GM10248 (cell line): ENCODE results near the gene MACROD1.
"Not testable (repeated sequence)": the region's sequence is repeated elsewhere in the genome, so short reads cannot be mapped to it uniquely, and the experiment has no call there.

Experiments
- CTCF ChIA-PET: fragments of 300-600 bp; sonication (Branson Sonifier 250); formaldehyde crosslinking; extraction: SDS; loops from one replicate; lab custom pipeline; 2021; ENCODE audit warnings: antibody characterized with exemption; lab: Yijun Ruan, JAX
- POLR2A ChIA-PET: fragments of 350-650 bp; sonication (Branson Sonifier 250); formaldehyde crosslinking; extraction: SDS; loops from one replicate; lab custom pipeline; 2020; ENCODE audit warnings: antibody characterized with exemption; lab: Yijun Ruan, JAX
- DNase-seq: peaks from one replicate; pipeline ENCODE4 v3.0.0; 2012; ENCODE audit errors: extremely low spot score
- TF ChIP-seq, protein P1 (sequence below): IDR thresholded peaks from 2 replicates; pipeline ENCODE4 v1.5.1; 2012; ENCODE audit warnings: mild to moderate bottlenecking, low read depth; ENCODE audit errors: extremely low read depth, missing control alignments, control extremely low read depth

The MACROD1 gene

GRCh38 chr11:63986156-63986931, 179.6 kb downstream of the MACROD1 start, which contains the start of gene OTUB1:
OTUB1 (plus strand) TSS chr11:63986438; CDS start chr11:63986457, 19 bp downstream.
- peak; percentile 95 for DNase-seq
- CTCF ChIA-PET = interaction anchor here (0.9 to 3.2 kb wide), 4 partner anchors 14 to 315 kb away, joined by 3 to 19 read pairs (median 10); no protein-coding TSS in a partner anchor
- POLR2A ChIA-PET = interaction anchor here (0.5 to 0.6 kb wide), 3 partner anchors 9 to 1734 kb away, joined by 4 to 6 read pairs (median 5); partner anchors contain the start of gene RNASEH2C
- TF ChIP-seq, protein P1, sequence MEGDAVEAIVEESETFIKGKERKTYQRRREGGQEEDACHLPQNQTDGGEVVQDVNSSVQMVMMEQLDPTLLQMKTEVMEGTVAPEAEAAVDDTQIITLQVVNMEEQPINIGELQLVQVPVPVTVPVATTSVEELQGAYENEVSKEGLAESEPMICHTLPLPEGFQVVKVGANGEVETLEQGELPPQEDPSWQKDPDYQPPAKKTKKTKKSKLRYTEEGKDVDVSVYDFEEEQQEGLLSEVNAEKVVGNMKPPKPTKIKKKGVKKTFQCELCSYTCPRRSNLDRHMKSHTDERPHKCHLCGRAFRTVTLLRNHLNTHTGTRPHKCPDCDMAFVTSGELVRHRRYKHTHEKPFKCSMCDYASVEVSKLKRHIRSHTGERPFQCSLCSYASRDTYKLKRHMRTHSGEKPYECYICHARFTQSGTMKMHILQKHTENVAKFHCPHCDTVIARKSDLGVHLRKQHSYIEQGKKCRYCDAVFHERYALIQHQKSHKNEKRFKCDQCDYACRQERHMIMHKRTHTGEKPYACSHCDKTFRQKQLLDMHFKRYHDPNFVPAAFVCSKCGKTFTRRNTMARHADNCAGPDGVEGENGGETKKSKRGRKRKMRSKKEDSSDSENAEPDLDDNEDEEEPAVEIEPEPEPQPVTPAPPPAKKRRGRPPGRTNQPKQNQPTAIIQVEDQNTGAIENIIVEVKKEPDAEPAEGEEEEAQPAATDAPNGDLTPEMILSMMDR = no peak

DNA sequence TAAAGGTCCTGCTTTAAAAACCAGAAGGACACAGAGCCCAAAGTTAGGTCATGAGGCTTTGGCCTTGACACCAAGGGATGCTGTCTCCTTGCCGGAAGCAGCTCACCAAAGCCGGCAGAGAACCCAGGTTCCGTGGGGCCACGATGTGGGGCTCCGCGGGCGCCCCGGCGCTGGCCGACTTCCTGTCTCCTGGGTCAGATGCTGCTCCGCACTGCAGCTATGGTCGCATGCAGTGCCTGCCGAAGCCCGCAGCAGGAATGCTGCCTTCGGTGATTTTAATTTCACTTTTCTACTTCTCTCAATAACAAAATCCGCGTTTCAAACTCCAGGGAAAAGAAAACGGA, 180.1 kb downstream of the MACROD1 start:
- DNase-seq = peak; percentile 75
- TF ChIP-seq, protein P1 = no peak
- ChIA-PET POLR2A (interaction anchor here (0.6 kb wide), 2 partner anchors 8 to 190 kb away, joined by 4 to 5 read pairs; no protein-coding TSS in a partner anchor), CTCF (interaction anchor here (0.9 to 3.2 kb wide), 3 partner anchors 15 to 315 kb away, joined by 3 to 15 read pairs (median 4); no protein-coding TSS in a partner anchor)

- POLR2A ChIA-PET = interaction anchor here (0.9 kb wide), 1 partner anchor 226 kb away, joined by 5 read pairs; no protein-coding TSS in a partner anchor
- DNase-seq = no peak
- CTCF ChIA-PET = no interaction called here
- TF ChIP-seq, protein P1 = no peak
Measured at GRCh38 chr11:63979426-63979825, 186.5 kb downstream of the MACROD1 start.

DNA sequence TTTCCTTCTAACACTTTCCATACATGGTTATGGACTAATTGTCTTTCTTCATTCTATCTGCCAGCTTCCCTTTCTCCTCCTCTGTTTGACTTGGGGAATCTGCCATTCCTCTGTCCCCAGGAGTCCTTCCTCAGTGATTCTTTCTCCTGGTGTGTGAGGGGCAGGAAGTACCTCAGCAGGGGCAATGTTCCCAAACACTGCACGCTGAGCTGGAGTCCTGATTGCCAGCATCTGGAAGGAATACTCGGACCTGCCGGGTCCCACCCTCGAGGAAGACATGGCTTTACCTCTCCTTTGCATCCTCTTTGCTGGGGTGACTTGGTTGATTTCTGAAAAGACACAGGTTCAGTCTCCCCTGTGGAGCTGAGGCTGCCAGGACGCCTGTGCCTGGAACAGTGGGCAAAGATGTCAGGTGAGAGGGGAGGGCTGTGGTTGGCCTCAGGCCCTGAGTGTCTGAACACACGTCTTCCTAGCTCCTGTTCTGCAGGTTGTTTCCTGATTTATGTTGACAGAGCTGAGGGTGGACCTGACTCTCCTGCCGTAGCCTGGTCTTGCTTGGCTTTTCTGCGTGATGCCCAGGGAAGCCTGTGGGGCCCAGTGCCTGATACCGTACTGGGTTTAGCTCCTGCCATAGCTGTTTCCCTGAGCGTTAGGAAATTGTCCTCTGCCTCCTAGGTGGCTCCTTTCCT, 187.2 kb downstream of the MACROD1 start:
- CTCF ChIA-PET = interaction anchor here (1.3 to 1.4 kb wide), 2 partner anchors 21 to 33 kb away, joined by 3 read pairs; no protein-coding TSS in a partner anchor
- POLR2A ChIA-PET = interaction anchor here (0.9 kb wide), 1 partner anchor 227 kb away, joined by 5 read pairs; no protein-coding TSS in a partner anchor
- TF ChIP-seq, protein P1 = no peak

GRCh38 chr11:63974259-63975143, 191.4 kb downstream of the MACROD1 start, which contains the start of gene COX8A:
COX8A (plus strand) TSS chr11:63974620; CDS start chr11:63974681, 61 bp downstream.
- CTCF ChIA-PET = interaction anchor here (1.3 kb wide), 1 partner anchor 137 kb away, joined by 5 read pairs; no protein-coding TSS in a partner anchor
- TF ChIP-seq, protein P1 = peak; percentile 32
- POLR2A ChIA-PET = no interaction called here
- peak; percentile 98 for DNase-seq

More for the DNA sequence above, 187.2 kb downstream of the MACROD1 start:
- no peak for DNase-seq

- POLR2A ChIA-PET, DNase-seq: not testable (repeated sequence)
- CTCF ChIA-PET = interaction anchor here (1.3 kb wide), 1 partner anchor 137 kb away, joined by 5 read pairs; no protein-coding TSS in a partner anchor
Measured at GRCh38 chr11:63973912-63974258, 192.0 kb downstream of the MACROD1 start.
